Mucosa of gallbladder (tissue), 1 donor: ENCODE measurements around the gene TMBIM1. TPM values are rescaled to one million over a fixed set of nuclear protein-coding genes. Genes with fewer than 3 reads are reported as not detected.
"Not testable (repeated sequence)": the region's sequence is repeated elsewhere in the genome, so short reads cannot be mapped to it uniquely, and the experiment has no call there.

Experiments used
- DNase-seq: peaks from one replicate; pipeline ENCODE4 v3.0.0-alpha.2; 2020; ENCODE audit warnings: low spot score
- total RNA-seq: library from RNA; stranded (reverse); gene quantifications from one replicate; pipeline ENCODE4 v1.2.1, GENCODE V29; 2021
- donor health status: DM: no; HTN: no; CAD: no.

Gene TMBIM1
- total RNA-seq, 1 donor from 2014 or later = 388 TPM

GRCh38 chr2:218291318-218292047 lies 820 bp downstream of the TMBIM1 start:
- no peak for DNase-seq

GRCh38 chr2:218290316-218291261 lies 1.7 kb downstream of the TMBIM1 start:
- DNase-seq = no peak

GRCh38 chr2:218289639-218290315 lies 2.5 kb downstream of the TMBIM1 start:
- DNase-seq = no peak

- peak; percentile 95 for DNase-seq
These were observed 5.5 kb downstream of the TMBIM1 start for GRCh38 chr2:218286570-218287459.

- DNase-seq = no peak
These were observed 6.7 kb downstream of the TMBIM1 start for GRCh38 chr2:218285604-218286003.

GRCh38 chr2:218284106-218284811 lies 8.0 kb downstream of the TMBIM1 start:
- DNase-seq = no peak

GRCh38 chr2:218282173-218282991 lies 9.9 kb downstream of the TMBIM1 start:
- no peak for DNase-seq

- DNase-seq = no peak
These were observed 10.9 kb downstream of the TMBIM1 start for GRCh38 chr2:218281449-218281848.

- DNase-seq = no peak
These were observed 11.9 kb downstream of the TMBIM1 start for GRCh38 chr2:218280260-218280870.

GRCh38 chr2:218278531-218279360 lies 13.6 kb downstream of the TMBIM1 start:
- no peak for DNase-seq

- DNase-seq = no peak
These were observed 14.4 kb downstream of the TMBIM1 start for GRCh38 chr2:218277921-218278320.

GRCh38 chr2:218276986-218277755 lies 15.1 kb downstream of the TMBIM1 start:
- no peak for DNase-seq

GRCh38 chr2:218275371-218276072 lies 16.8 kb downstream of the TMBIM1 start:
- no peak for DNase-seq

- no peak for DNase-seq
These were observed 17.7 kb downstream of the TMBIM1 start for GRCh38 chr2:218274586-218274985.

GRCh38 chr2:218273908-218274249 lies 18.4 kb downstream of the TMBIM1 start:
- DNase-seq = no peak

- DNase-seq = not testable (repeated sequence)
These were observed 18.9 kb downstream of the TMBIM1 start for GRCh38 chr2:218273214-218273907.
